SKM-1 treated with dmso at 0.1 percent for 144 hours (cell line): ENCODE results near the gene DIDO1.
"Not testable (repeated sequence)": the region's sequence is repeated elsewhere in the genome, so short reads cannot be mapped to it uniquely, and the experiment has no call there.

Experiments used
- DNase-seq: peaks from one replicate; lab custom pipeline; 2025; ENCODE audit not compliant: unreplicated experiment; lab: John Stamatoyannopoulos, UW

Gene DIDO1

DNA sequence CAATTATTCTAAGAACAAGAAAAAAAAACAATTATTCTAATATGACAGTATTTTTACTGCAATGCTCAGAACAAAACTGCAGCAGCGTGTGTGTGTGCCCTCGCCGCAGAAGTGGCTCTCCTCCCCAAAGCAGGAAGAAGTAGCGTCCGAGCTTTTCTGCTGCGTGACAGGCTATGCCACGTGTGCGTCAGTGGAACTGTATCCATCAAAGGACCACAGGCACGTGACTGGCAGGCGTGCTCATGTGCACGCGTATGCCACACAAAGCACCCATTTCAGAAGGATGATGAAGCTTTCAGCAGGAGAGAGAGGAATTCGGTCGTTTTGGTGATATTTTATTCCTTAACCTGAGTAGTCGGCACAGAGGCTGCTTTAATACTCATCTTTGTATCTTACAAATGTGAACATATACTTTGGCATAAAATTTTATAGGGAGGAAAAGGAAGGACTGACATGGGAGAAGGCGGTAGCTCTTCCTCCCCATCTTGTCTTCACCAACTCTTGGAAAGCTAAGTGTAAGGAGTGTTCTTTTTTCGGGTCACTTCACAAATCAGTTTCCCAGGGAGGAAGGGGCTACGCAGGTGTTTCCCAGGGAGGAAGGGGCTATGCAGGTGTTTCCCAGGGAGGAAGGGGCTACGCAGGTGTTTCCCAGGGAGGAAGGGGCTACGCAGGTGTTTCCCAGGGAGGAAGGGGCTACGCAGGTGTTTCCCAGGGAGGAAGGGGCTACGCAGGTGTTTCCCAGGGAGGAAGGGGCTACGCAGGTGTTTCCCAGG is 68.1 kb downstream of the DIDO1 start:
- no peak for DNase-seq

DNA sequence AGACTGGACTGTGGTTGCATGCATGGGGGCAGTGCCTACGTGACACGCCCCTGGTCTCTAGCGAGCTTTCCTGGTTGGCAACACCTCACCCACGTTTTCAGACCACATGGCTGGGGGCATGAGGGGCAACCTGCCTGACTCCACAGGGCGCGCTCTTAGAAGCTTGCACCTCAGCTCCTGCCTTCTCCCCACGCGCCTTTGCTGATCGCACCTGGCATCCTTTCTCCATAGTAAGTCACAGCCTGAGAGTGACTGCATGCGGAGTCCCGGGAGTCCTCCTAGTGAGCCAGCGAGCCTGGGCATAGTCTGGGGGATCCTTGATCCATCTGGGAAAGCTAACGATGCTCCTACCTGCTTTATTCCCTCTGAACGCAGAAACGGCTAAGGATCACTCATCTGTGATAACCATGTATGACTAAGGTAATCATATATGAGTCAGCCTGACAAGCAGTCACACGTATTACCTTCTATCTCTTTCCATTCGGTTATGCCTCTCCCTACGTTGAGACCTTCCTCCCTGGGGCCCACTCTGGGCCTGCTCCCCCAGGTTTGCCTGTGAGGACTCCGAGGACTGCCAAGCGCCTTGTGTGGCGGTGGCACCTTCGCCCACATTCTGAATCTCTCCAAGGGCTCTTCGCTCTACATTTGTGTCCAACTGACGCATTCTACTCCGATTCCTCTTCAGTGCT is 69.2 kb downstream of the DIDO1 start:
- no peak for DNase-seq

- no peak for DNase-seq
Measured at GRCh38 chr20:62855120-62855519, 71.2 kb downstream of the DIDO1 start.

DNA sequence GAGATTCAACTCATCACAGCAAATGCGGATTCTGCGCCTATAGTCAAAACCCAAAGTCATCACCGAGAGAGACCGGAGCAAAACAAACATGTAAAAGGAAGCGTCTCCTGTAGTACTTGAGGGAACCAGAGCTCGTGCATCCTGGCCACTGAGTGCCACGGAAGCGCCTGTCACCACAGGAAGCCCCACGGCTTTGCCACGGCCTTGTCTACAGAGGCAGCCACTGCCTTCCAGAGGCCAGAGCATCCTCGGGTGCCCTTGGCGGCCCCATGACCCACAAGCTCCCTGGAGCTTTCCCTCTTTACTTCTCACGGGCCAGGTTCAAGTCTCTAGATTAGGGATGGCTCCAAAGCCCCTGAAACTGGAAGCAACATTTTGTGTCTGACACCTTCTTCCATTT is 72.2 kb downstream of the DIDO1 start:
- DNase-seq: no peak

- not testable (repeated sequence) for DNase-seq
Measured at GRCh38 chr20:62853304-62853703, 73.0 kb downstream of the DIDO1 start.

GRCh38 chr20:62852841-62853240 is 73.5 kb downstream of the DIDO1 start:
- DNase-seq: no peak

DNA sequence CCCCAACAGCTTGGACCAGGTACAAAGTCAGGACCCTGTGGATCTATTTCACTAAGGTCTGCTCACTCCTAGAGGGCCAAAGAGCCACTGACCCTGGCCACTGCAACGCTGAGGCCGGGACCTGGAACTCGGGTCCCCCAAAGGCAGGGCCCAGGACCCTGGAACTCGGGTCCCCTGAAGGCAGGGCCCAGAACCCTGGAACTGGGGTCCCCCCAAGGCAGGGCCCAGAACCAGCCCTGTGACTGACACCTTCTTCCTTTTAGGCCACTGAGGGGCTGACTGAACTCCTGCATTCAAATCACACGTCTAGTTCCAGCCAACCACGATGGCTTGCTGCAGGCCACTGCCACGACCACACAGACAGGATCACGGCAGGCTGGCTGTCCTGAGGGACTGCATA is 74.1 kb downstream of the DIDO1 start:
- no peak for DNase-seq

- no peak for DNase-seq
Measured at GRCh38 chr20:62850333-62850974, 75.9 kb downstream of the DIDO1 start.

- no peak for DNase-seq
Measured at GRCh38 chr20:62849431-62849830, 76.9 kb downstream of the DIDO1 start.

DNA sequence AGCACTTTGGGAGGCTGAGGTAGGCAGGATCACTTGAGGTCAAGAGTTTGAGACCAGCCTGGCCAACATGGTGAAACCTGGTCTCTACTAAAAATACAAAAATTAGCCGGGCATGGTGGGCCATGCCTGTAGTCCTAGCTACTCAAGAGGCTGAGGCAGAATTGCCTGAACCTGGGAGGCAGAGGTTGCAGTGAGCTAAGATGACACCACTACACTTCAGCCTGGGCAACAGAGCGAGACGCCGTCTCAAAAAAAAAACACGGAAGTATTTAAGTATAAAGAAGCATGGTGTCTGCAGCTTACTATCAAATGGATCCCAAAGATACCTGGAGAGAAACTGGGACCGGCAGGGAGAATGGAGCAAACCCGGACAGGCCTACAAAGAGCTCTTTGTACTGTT is 77.4 kb downstream of the DIDO1 start:
- DNase-seq: not testable (repeated sequence)

GRCh38 chr20:62846166-62846890 is 80.0 kb downstream of the DIDO1 start:
- no peak for DNase-seq

DNA sequence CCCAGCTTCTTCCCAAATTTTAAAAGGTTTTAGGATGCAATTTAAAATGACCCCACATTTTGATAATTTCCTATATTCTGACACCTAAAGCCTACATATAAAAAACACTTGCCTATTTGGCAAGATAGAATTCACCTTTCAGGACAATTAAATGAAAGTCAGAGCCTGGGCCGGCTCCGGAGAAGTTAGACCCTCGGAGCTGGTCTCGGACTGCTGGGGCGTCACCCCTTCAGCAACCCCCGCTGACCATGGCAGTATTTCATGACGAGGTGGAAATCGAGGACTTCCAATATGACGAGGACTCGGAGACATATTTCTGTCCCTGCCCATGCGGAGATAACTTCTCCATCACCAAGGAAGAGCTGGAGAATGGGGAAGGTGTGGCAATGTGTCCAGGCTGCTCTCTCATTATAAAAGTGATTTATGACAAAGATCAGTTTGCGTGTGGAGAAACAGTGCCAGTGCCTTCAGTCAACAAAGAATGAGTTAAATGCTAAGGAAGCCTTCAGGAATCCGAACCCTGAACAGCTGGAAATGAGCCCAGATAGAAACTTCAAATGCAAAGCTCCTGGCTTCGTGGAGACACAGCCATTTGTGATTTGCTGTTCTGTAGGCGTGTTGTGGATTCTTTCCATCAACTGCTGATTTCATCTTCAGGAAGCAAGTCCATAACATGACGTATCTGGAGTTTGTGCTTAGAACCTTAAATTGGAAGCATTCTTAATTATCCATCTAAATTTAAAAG is 80.7 kb downstream of the DIDO1 start:
- no peak for DNase-seq

GRCh38 chr20:62844182-62844581 is 82.1 kb downstream of the DIDO1 start:
- no peak for DNase-seq

- no peak for DNase-seq
Measured at GRCh38 chr20:62843656-62844055, 82.6 kb downstream of the DIDO1 start.

GRCh38 chr20:62841705-62842212 is 84.5 kb downstream of the DIDO1 start:
- no peak for DNase-seq

DNA sequence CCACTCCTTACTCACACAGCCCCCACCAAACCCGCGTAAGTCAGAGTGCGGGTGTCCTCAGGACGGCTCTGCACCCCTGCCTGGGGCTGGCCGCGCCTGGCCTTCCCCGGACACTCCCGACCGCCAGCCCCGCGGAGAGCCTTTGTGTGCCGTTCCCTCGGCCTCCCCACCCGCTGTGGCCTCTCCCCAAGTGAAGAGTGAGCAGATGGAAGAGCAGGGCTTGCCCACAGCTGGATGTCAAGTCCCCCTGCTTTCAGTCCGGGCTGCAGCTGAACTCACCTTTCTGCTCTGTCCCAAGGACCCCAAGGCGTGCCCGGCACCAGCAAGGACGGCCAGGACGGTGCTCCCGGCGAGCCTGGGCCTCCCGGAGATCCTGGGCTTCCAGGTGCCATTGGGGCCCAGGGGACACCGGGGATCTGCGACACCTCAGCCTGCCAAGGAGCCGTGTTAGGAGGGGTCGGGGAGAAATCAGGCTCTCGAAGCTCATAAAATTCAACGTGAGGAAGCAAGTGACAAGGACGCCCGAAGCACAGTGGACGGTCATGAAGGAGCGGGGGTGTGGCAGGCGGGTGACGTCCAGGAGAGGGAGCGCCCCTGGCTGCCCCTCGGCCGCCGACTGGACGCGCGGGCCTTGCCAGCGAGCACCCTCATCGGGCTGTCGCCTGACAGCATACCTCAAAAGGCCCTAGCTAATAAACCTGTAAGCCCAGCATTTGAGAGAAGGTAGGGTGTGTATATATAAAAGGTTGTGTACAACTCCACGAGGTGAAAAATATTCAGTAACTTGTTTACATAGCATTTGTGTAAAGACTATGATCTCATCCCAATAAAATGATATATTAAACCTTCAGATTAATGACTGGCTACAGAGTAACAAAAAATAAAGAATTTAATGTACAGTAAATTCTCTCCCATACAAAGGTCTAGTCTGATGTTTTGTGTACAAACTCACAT is 85.8 kb downstream of the DIDO1 start:
- no peak for DNase-seq

DNA sequence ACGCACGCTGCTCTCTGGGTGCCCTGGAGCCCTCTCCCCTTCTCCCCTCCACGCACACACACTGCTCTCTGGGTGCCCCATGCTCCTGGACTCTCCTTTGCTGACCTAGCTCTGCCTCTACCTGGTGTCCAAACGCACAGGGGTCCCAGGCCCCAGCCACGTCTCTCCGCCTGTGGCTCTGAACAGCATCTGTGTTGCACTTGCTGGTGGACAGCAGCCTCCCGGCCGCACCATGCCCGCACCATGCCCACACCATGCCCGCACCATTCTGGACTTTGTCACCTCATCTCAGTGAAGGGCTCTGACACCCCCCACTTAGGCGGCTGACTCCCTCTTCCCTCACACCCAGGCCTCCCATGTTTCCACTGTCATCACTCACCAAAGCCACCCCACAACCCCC is 86.5 kb downstream of the DIDO1 start:
- DNase-seq: no peak

DNA sequence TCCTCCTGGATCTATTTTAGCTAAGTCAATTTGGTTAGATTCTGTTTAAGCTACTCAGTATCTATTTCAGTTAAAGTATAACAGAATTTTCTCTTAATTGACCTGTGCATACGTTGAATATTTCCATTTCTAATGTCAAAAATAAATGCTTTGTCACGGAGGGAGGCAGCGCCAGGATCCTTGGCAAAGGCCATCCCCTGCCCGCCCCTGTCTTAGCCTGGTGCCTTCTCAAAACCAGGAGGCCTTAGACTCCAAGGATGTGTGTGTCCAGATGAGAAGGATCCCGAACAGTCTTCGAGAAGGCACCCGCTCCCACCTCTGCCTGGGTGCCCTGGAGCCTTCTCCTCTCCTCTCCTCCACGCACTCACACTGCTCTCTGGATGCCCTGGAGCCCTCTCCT is 87.0 kb downstream of the DIDO1 start:
- no peak for DNase-seq

DNA sequence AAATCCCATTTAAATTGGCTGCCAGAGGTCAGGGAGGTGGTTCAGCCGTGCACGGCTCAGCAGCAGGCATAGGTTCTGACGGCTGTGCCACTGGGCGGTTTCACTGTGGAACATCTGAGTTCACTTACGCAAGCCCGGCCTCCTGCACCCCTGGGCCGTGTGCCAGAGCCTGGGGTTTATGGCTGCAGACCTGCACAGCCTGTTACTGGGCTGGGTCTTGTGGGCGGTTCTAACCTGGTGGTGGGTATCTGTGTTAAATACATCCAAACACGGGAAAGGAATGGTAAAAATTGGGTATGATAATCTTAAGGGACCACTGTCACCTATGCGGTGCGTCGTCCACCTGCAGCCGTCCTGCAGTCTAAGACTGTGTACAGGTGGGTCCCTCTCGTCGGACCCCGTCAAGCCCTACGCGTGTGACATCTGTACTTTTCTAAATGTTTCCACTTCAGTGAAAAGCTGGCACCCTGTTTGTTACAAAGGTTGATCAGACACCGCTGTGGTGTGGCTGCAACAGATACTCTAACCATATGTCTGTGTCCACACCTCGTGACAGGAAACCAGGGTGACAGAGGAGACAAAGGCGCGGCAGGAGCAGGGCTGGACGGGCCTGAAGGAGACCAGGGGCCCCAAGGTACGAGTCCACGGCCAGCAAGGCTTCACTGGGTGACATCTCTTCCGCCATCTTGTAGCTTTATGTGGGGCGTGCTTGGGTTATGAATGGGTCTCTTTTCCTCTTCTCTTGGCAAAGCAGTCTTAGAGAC is 88.0 kb downstream of the DIDO1 start:
- DNase-seq: peak; percentile 67
